Cardiac fibroblast (primary cell): ENCODE measurements around the gene GCN1.

Experiments
- DNase-seq, 2 donors: peaks; one replicate each; pipeline versions ENCODE4 v3.0.0 to v3.0.0-alpha.2; 2010; ENCODE audit warnings: low read depth in 2 of 2
- H3K4me3 ChIP-seq, 2 donors: replicated peaks in 1 of 2; 1 replicate in 1 of 2; 2 replicates in 1 of 2; pipeline ENCODE4 v1.5.1; 2011; ENCODE audit warnings: low read depth in 2 of 2, low read length in 2 of 2, mild to moderate bottlenecking in 2 of 2, moderate library complexity in 1 of 2
- TF ChIP-seq, protein P1 (sequence below): IDR thresholded peaks from one replicate; pipeline ENCODE4 v1.5.1; 2011; ENCODE audit warnings: low read depth, mild to moderate bottlenecking, low read length, inconsistent platforms

The GCN1 gene

DNA sequence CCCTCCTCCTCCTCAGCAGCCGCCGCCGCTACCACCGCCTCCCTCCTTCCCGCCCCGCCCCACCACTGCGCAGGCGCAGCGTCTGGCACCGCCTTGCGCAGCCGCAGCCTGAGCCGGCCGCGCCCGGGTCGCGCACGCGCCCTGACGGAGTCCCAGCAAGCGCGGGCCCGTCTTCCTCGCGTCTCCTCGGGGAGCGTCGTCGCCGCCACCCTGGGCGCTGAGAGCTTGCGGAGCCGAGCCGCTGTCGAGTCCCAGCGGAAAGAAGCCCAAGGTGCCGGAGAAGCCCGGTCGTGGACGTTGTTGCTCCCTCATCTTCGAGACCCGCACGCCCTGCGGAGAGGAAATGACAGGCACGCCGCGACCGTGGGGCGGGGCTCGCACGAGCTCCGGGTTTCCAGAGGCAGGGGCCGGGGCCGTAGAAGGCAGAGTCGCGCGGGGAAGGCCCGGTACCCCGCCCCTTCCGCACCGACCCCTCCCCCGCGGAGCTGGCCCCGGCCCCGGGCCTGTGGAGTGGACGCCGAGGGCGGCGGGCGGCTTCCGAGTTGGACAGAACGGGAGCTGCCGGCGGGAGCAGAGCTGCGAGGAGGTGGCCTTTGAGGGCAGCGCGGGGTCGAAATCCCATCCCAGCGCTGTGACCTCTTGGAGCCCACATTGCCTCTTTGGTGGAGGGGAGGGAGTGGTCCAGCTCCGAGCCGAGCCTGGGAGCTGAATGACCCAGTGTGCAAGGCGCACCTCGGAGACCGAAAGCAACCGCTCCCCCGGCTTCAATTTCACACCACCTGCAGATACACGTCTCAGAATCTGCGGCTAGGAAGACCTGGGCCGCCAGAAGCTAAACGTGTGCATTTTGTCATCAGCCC, 77.5 kb downstream of the GCN1 start:
- peak; percentile 93 to 96 for DNase-seq
- peak overlapping the region; percentile 88 to 96 for H3K4me3 ChIP-seq
- TF ChIP-seq, protein P1, sequence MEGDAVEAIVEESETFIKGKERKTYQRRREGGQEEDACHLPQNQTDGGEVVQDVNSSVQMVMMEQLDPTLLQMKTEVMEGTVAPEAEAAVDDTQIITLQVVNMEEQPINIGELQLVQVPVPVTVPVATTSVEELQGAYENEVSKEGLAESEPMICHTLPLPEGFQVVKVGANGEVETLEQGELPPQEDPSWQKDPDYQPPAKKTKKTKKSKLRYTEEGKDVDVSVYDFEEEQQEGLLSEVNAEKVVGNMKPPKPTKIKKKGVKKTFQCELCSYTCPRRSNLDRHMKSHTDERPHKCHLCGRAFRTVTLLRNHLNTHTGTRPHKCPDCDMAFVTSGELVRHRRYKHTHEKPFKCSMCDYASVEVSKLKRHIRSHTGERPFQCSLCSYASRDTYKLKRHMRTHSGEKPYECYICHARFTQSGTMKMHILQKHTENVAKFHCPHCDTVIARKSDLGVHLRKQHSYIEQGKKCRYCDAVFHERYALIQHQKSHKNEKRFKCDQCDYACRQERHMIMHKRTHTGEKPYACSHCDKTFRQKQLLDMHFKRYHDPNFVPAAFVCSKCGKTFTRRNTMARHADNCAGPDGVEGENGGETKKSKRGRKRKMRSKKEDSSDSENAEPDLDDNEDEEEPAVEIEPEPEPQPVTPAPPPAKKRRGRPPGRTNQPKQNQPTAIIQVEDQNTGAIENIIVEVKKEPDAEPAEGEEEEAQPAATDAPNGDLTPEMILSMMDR, result no peak

DNA sequence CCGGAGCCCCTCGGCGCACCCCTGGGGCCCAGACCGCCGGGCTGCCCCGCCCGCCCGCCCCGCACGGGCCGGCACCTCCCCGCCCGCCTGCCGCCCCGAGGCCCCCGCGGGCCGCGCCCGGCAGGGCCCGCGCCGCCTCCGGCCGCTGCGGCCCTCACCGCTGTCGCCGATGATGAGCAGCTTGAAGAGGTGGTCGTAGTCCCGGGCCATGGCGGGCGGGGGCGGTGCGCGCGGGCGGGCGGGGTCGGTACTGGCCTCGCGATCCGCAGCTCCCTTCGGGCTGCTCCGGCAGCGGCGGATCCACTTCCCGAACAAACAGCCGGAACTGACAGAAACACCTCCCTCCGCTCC, 78.1 kb downstream of the GCN1 start, which contains the start of gene RAB35:
Gene RAB35 (minus strand): TSS at position 313 of the 351 bp plus-strand sequence. CDS start 103 bp downstream, at position 210.
- peak within 1 kb of the TSS; percentile 88 to 96 for H3K4me3 ChIP-seq
- no peak for DNase-seq
- TF ChIP-seq, protein P1, result no peak

- DNase-seq, result peak; percentile 45 to 55
- TF ChIP-seq, protein P1, result no peak
- peak overlapping the region; percentile 82 to 96 for H3K4me3 ChIP-seq
These were observed 78.6 kb downstream of the GCN1 start for GRCh38 chr12:120115692-120116440.

DNA sequence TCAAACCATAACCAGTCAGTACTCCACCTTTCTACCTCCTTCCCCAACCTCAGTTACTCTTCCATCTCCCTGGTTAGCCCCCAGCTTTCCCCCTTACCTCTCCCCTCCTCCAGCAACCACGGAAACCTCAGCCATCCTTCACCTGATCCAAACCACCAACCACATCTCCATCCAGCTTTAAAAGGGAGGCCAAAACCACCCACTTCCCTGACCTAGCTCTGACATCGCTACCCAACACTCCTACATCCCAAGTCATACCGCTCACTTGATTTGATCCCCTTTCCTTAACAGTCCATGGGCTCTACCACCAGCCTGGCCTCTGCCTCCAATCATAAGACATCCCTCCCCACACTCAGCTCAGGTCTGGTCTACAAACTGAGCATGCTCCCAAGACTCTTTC, 79.4 kb downstream of the GCN1 start:
- TF ChIP-seq, protein P1, result no peak
- DNase-seq, result no peak
- peak overlapping the region; percentile 82 to 96 for H3K4me3 ChIP-seq

GRCh38 chr12:120110550-120111501, 83.7 kb downstream of the GCN1 start:
- no peak overlapping the region for H3K4me3 ChIP-seq
- TF ChIP-seq, protein P1, result no peak
- DNase-seq, result no peak
